Ovary (tissue), 9 donors: Measurements from ENCODE around the gene TENM4. TPM values are rescaled to one million over a fixed set of nuclear protein-coding genes. Genes with fewer than 3 reads are reported as not detected.

ENCODE experiments used
- DNase-seq, 5 donors: peaks; one replicate each; pipeline ENCODE4 v3.0.0-alpha.2; 2019 to 2020
- H3K27ac ChIP-seq, 2 donors: fragments of 200-600 bp; one replicate each; pipeline versions ENCODE4 v1.5.1 to v1.8.0; 2019 to 2022
- H3K27me3 ChIP-seq: fragments of 200-600 bp; one replicate; pipeline ENCODE4 v1.8.0; 2022
- H3K36me3 ChIP-seq: fragments of 200-600 bp; sonication (generic); one replicate; pipeline ENCODE4 v1.5.1; 2019
- H3K4me1 ChIP-seq: one replicate; pipeline ENCODE4 v1.8.1; 2013; ENCODE audit warnings: mild to moderate bottlenecking, moderate library complexity; ENCODE audit not compliant: insufficient read depth
- H3K4me3 ChIP-seq: fragments of 200-600 bp; sonication (generic); one replicate; pipeline ENCODE4 v1.5.1; 2017
- H3K9me3 ChIP-seq, 2 donors: fragments of 200-600 bp in 1 of 2; sonication (generic) in 1 of 2; one replicate each; pipeline versions ENCODE4 v1.5.1 to v1.8.1; 2013 to 2019; ENCODE audit warnings: mild to moderate bottlenecking in 1 of 2, moderate library complexity in 1 of 2
- EP300 ChIP-seq: sonication (generic); formaldehyde crosslinking; IDR thresholded peaks from one replicate; pipeline ENCODE4 v1.6.1; 2017; ENCODE audit warnings: antibody characterized with exemption
- POLR2A ChIP-seq: fragments of 450-650 bp; IDR thresholded peaks from one replicate; pipeline ENCODE4 v1.6.1; 2017; ENCODE audit warnings: antibody characterized with exemption, mild to moderate bottlenecking, moderate library complexity
- WGBS, 3 donors: extraction: QIAGEN DNeasy Blood & Tissue Kit in 1 of 3; methylation state at CpG; one replicate each; pipeline versions ENCODE4 v1.1.5 to v1.1.7; 2013 to 2017; 5-methylcytosine and 5-hydroxymethylcytosine counted together
- intact Hi-C, 4 donors: fragments of 100-400 bp; cut with DNase I; formaldehyde crosslinking; loops; one replicate each; pipeline versions ENCODE4 v1.11.0 to v1.15.1; 2022 to 2023
- polyA plus RNA-seq, 2 donors: library from polyadenylated mRNA; stranded (reverse); fragments of 200-250 nt in 1 of 2; fragments of 350-450 nt in 1 of 2; fragmentation: Illumina TruSeq in 1 of 2; extraction: RNeasy Lipid Tissue Mini Kit (QIAGEN cat#74804) in 1 of 2; gene quantifications; one replicate each; pipeline ENCODE4 v1.2.3, GENCODE V29; 2013 to 2014
- total RNA-seq, 7 donors: library from RNA; depleted of rRNA in 2 of 7; stranded (reverse); fragments of >200 nt in 2 of 7; fragmentation: NEBNext Ultra II Directional in 3 of 7; extraction: Animal tissue kit (Norgen Biotek cat#: 25700) in 3 of 7; gene quantifications; one replicate each; pipeline versions ENCODE4 v1.1.0 to v1.2.4, GENCODE V29; 2016 to 2023
- TF ChIP-seq, protein P1 (sequence below), 3 donors: fragments of 450-650 bp in 2 of 3; fragments of 200-600 bp in 1 of 3; IDR thresholded peaks; one replicate each; pipeline versions ENCODE4 v1.5.1 to v1.8.0; 2016 to 2022; ENCODE audit warnings: antibody characterized with exemption in 3 of 3, mild to moderate bottlenecking in 1 of 3
- donor health status: DM: no; HTN: no; CAD: no; lungs with moderate emphysema.
- donor health status: DM: no; HTN: no; CAD: no.
- donor health status: Bipolar disorder and iron deficiency.
- donor health status: DM: yes; HTN: yes; CAD: no.
- donor health status: DM: no; HTN: no; CAD: no.
- donor health status: DM: yes; HTN: yes; CAD: no.

The TENM4 gene
- total and polyA plus RNA-seq, 9 donors, result 11.0 to 206 (median 107) TPM

GRCh38 chr11:79039122-79039521 lies 401.7 kb downstream of the TENM4 start:
- 94 to 100% (median 97%) methylated on average over 2 of the region's 2 CpGs for WGBS, 3 donors
- intact Hi-C loops, result no loop called here
- H3K9me3 ChIP-seq, result no peaks in the 10 kb centered on the region
- DNase-seq, result no peak
- no peak overlapping the region for H3K27ac ChIP-seq
- TF ChIP-seq, protein P1, sequence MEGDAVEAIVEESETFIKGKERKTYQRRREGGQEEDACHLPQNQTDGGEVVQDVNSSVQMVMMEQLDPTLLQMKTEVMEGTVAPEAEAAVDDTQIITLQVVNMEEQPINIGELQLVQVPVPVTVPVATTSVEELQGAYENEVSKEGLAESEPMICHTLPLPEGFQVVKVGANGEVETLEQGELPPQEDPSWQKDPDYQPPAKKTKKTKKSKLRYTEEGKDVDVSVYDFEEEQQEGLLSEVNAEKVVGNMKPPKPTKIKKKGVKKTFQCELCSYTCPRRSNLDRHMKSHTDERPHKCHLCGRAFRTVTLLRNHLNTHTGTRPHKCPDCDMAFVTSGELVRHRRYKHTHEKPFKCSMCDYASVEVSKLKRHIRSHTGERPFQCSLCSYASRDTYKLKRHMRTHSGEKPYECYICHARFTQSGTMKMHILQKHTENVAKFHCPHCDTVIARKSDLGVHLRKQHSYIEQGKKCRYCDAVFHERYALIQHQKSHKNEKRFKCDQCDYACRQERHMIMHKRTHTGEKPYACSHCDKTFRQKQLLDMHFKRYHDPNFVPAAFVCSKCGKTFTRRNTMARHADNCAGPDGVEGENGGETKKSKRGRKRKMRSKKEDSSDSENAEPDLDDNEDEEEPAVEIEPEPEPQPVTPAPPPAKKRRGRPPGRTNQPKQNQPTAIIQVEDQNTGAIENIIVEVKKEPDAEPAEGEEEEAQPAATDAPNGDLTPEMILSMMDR (IDR thresholded peaks at IDR 0.05), result no peak
- TF ChIP-seq POLR2A, result no peak
- no peak for TF ChIP-seq EP300
- peaks cover 2% of the 10 kb centered on the region for H3K4me1 ChIP-seq
- no peaks in the 10 kb centered on the region for H3K27me3 ChIP-seq
- H3K4me3 ChIP-seq, result no peak overlapping the region
- H3K36me3 ChIP-seq, result no peaks in the 10 kb centered on the region

DNA sequence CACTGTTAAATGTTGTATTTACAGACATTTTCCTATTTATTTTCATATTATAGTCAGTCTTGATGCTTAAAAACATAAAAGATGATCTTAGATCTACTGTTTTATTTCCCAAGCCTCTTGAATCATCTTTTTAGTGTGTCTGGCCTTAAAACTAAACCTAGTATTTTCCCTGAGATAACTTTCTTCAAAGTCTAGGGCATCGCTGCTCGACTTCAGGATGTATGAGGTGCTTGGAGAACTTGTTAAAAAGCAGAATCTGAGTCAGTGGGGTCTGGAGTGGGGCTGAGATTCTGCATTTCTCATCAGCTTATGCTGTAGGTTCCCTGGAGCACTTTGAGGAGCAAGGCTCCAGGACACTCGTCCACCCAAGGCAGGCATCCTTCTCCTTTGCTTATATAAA lies 404.9 kb downstream of the TENM4 start:
- Histone ChIP-seq H3K36me3 (no peaks in the 10 kb centered on the region), H3K9me3 (no peaks in the 10 kb centered on the region), H3K27ac (no peak overlapping the region), H3K4me3 (no peak overlapping the region), H3K4me1 (peaks cover 2% of the 10 kb centered on the region), H3K27me3 (no peaks in the 10 kb centered on the region)
- TF ChIP-seq, protein P1 (IDR thresholded peaks at IDR 0.05), result no peak
- TF ChIP-seq EP300 (no peak), POLR2A (no peak)
- 58 to 90% (median 61%) methylated on average over 3 of the region's 3 CpGs for WGBS, 3 donors
- DNase-seq, result no peak
- intact Hi-C loops, result no loop called here

DNA sequence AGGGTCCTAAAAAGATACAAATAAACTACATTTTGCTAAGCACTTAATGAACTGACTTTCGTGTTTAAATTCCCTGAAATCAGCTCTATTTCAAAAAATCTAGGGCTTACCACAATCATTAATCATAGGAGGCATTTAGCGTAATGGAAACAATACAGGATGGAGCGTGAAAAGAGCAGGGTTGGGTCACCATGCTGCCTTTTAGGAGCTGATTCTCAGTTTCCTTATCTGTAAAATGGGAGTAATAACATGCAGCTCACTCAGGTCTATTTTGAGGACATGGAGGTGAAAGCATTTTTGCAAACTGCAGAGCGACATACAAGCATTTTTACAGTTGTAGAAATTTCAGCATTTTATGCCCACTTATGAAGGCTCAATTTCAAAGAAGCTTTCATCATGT lies 407.0 kb downstream of the TENM4 start:
- TF ChIP-seq POLR2A, result no peak
- TF ChIP-seq, protein P1 (IDR thresholded peaks at IDR 0.05), result no peak
- no peak for TF ChIP-seq EP300
- 94 to 96% (median 95%) methylated on average over 4 of the region's 4 CpGs for WGBS, 3 donors
- no peaks in the 10 kb centered on the region for H3K9me3 ChIP-seq
- no peaks in the 10 kb centered on the region for H3K27me3 ChIP-seq
- no peak overlapping the region for H3K4me3 ChIP-seq
- peaks cover 2% of the 10 kb centered on the region for H3K4me1 ChIP-seq
- no peak overlapping the region for H3K27ac ChIP-seq
- no peaks in the 10 kb centered on the region for H3K36me3 ChIP-seq
- intact Hi-C loops, result no loop called here
- no peak for DNase-seq

DNA sequence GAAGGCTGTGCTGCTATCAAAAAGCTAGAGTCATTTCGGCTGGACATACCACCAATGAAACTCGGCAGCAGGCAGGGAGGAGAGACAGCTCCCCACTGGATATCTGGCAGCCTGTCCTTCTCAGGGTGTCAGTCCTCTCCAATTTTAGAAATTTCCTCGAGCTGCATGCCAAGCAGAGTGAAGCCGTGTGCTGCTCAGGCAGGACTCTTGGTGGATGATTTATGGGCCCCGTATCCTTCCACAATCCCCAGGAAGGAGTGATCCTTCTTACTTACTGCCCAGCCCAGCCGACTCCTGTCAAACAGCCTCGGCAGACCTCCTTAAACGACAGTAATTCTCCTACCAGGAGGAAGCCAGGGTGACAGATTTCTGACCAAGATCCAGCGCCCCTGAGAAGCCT lies 410.4 kb downstream of the TENM4 start:
- no peaks in the 10 kb centered on the region for H3K36me3 ChIP-seq
- H3K27me3 ChIP-seq, result no peaks in the 10 kb centered on the region
- intact Hi-C loops, result no loop called here
- no peak overlapping the region for H3K27ac ChIP-seq
- TF ChIP-seq, protein P1 (IDR thresholded peaks at IDR 0.05), result no peak
- no peak for TF ChIP-seq EP300
- no peak for TF ChIP-seq POLR2A
- no peak for DNase-seq
- no peaks in the 10 kb centered on the region for H3K9me3 ChIP-seq
- 42 to 60% (median 56%) methylated on average over 9 of the region's 9 CpGs for WGBS, 3 donors
- H3K4me3 ChIP-seq, result no peak overlapping the region
- peaks cover 2% of the 10 kb centered on the region for H3K4me1 ChIP-seq

- Histone ChIP-seq H3K27me3 (no peaks in the 10 kb centered on the region), H3K36me3 (no peaks in the 10 kb centered on the region), H3K9me3 (no peaks in the 10 kb centered on the region), H3K4me3 (no peak overlapping the region), H3K4me1 (peaks cover 3% of the 10 kb centered on the region), H3K27ac (no peak overlapping the region)
- 88 to 100% (median 97%) methylated on average over 1 of the region's 1 CpG for WGBS, 3 donors
- TF ChIP-seq POLR2A, result no peak
- no peak for TF ChIP-seq EP300
- TF ChIP-seq, protein P1 (IDR thresholded peaks at IDR 0.05), result no peak
- no peak for DNase-seq
- intact Hi-C loops, result no loop called here
Measured at GRCh38 chr11:79028225-79028624, 412.6 kb downstream of the TENM4 start.
